Activated B cell treated with CpG ODN at 0.5 μM for 24 hours (primary cell): ENCODE data around the gene PRDM16. TPM values are rescaled to one million over a fixed set of nuclear protein-coding genes. Genes with fewer than 3 reads are reported as not detected.

Experiments used
- ATAC-seq: fragments of 200-7000 bp; cut with Tn5 transposase; one replicate; pipeline ENCODE4 v1.10.0; 2021; ENCODE audit warnings: low read depth, mild to moderate bottlenecking, moderate library complexity
- CTCF ChIA-PET: fragments of 350-600 bp; sonication (Branson Sonifier 250); formaldehyde crosslinking; loops from one replicate; lab custom pipeline; 2021; ENCODE audit warnings: antibody characterized with exemption; lab: Charles Lee
- POLR2A ChIA-PET: fragments of 350-600 bp; sonication (Branson Sonifier 250); formaldehyde crosslinking; loops from one replicate; lab custom pipeline; 2021; ENCODE audit warnings: antibody characterized with exemption; lab: Charles Lee
- DNase-seq: peaks from one replicate; pipeline ENCODE4 v3.0.0; 2022
- H3K27ac Mint-ChIP-seq: one replicate; pipeline ENCODE4 v1.8.0; 2020; ENCODE audit warnings: mixed read lengths
- H3K27me3 Mint-ChIP-seq: one replicate; pipeline ENCODE4 v1.8.0; 2021; ENCODE audit warnings: mixed read lengths
- H3K36me3 Mint-ChIP-seq: one replicate; pipeline ENCODE4 v1.8.0; 2021; ENCODE audit warnings: low read depth, mixed read lengths
- H3K4me1 Mint-ChIP-seq: one replicate; pipeline ENCODE4 v1.8.0; 2021; ENCODE audit warnings: mixed read lengths
- H3K4me3 Mint-ChIP-seq: one replicate; pipeline ENCODE4 v1.8.0; 2020; ENCODE audit warnings: mild to moderate bottlenecking, mixed read lengths
- H3K9me3 Mint-ChIP-seq: one replicate; pipeline ENCODE4 v1.8.0; 2020; ENCODE audit warnings: mixed read lengths
- CTCF ChIP-seq: fragments of 200-600 bp; IDR thresholded peaks from one replicate; pipeline ENCODE4 v1.8.0; 2022; ENCODE audit warnings: antibody characterized with exemption, mild to moderate bottlenecking
- intact Hi-C: fragments of 100-400 bp; cut with micrococcal nuclease; formaldehyde crosslinking; loops from one replicate; pipeline ENCODE4 v1.15.1; 2024
- total RNA-seq: library from RNA; stranded (reverse); gene quantifications from 2 replicates; pipeline ENCODE4 v1.2.3, GENCODE V29; 2022

Gene PRDM16
- total RNA-seq, 1 donor from 2014 or later = not detected

GRCh38 chr1:3166206-3166918 is 97.4 kb downstream of the PRDM16 start:
- intact Hi-C loops = no loop called here
- no peak overlapping the region for H3K4me3 Mint-ChIP-seq
- ChIA-PET CTCF (no interaction called here), POLR2A (no interaction called here)
- ATAC-seq (no peak), DNase-seq (no peak)
- H3K9me3 Mint-ChIP-seq = no peaks in the 10 kb centered on the region
- peaks cover 4% of the 10 kb centered on the region for H3K4me1 Mint-ChIP-seq
- H3K36me3 Mint-ChIP-seq = no peaks in the 10 kb centered on the region
- H3K27me3 Mint-ChIP-seq = peaks cover 9% of the 10 kb centered on the region
- no peak overlapping the region for H3K27ac Mint-ChIP-seq
- TF ChIP-seq CTCF = no peak

- H3K9me3 Mint-ChIP-seq = no peaks in the 10 kb centered on the region
- peaks cover 5% of the 10 kb centered on the region for H3K4me1 Mint-ChIP-seq
- no peak overlapping the region for H3K27ac Mint-ChIP-seq
- intact Hi-C loops = no loop called here
- peaks cover 12% of the 10 kb centered on the region for H3K27me3 Mint-ChIP-seq
- DNase-seq (no peak), ATAC-seq (no peak)
- no peak overlapping the region for H3K4me3 Mint-ChIP-seq
- CTCF ChIA-PET = no interaction called here
- POLR2A ChIA-PET = no interaction called here
- H3K36me3 Mint-ChIP-seq = no peaks in the 10 kb centered on the region
- no peak for TF ChIP-seq CTCF
Measured at GRCh38 chr1:3167255-3167654, 98.3 kb downstream of the PRDM16 start.

- intact Hi-C loops = no loop called here
- H3K9me3 Mint-ChIP-seq = no peaks in the 10 kb centered on the region
- POLR2A ChIA-PET = no interaction called here
- peaks cover 5% of the 10 kb centered on the region for H3K4me1 Mint-ChIP-seq
- no peak overlapping the region for H3K4me3 Mint-ChIP-seq
- H3K27me3 Mint-ChIP-seq = peaks cover 19% of the 10 kb centered on the region
- CTCF ChIA-PET = no interaction called here
- DNase-seq = no peak
- H3K27ac Mint-ChIP-seq = no peak overlapping the region
- no peak for ATAC-seq
- TF ChIP-seq CTCF = no peak
- no peaks in the 10 kb centered on the region for H3K36me3 Mint-ChIP-seq
Measured at GRCh38 chr1:3168678-3169077, 99.7 kb downstream of the PRDM16 start.

GRCh38 chr1:3169665-3170356 is 100.8 kb downstream of the PRDM16 start:
- no peak for TF ChIP-seq CTCF
- ATAC-seq = no peak
- Mint-ChIP-seq H3K36me3 (no peaks in the 10 kb centered on the region), H3K4me3 (no peak overlapping the region), H3K27me3 (peaks cover 19% of the 10 kb centered on the region), H3K9me3 (no peaks in the 10 kb centered on the region), H3K27ac (no peak overlapping the region), H3K4me1 (peaks cover 5% of the 10 kb centered on the region)
- intact Hi-C loops = no loop called here
- ChIA-PET POLR2A (no interaction called here), CTCF (no interaction called here)
- no peak for DNase-seq

GRCh38 chr1:3170561-3171453 is 101.8 kb downstream of the PRDM16 start:
- H3K27ac Mint-ChIP-seq = no peak overlapping the region
- H3K4me3 Mint-ChIP-seq = peak overlapping the region; percentile 38
- intact Hi-C loops = no loop called here

More at GRCh38 chr1:3170561-3171453, 101.8 kb downstream of the PRDM16 start:
- no peak for DNase-seq
- ChIA-PET POLR2A (no interaction called here), CTCF (no interaction called here)
- Mint-ChIP-seq H3K9me3 (no peaks in the 10 kb centered on the region), H3K27me3 (peaks cover 19% of the 10 kb centered on the region), H3K4me1 (peaks cover 5% of the 10 kb centered on the region), H3K36me3 (no peaks in the 10 kb centered on the region)
- ATAC-seq = no peak
- TF ChIP-seq CTCF = no peak
